Large intestine (tissue), 3 donors: ENCODE results near the gene DCUN1D2. TPM values are rescaled to one million over a fixed set of nuclear protein-coding genes. Genes with fewer than 3 reads are reported as not detected.
A peak's percentile ranks its signal among the peaks of the same experiment; 100 is the strongest.
"Not testable (repeated sequence)": the region's sequence is repeated elsewhere in the genome, so short reads cannot be mapped to it uniquely, and the experiment has no call there.

Experiments used
- DNase-seq, 2 donors: peaks; one replicate each; pipeline versions ENCODE4 v3.0.0 to v3.0.0-alpha.2; 2013
- H3K27ac ChIP-seq: one replicate; pipeline ENCODE4 v1.5.1; 2013; ENCODE audit warnings: low read length
- H3K27me3 ChIP-seq: 2 replicates; pipeline ENCODE4 v1.6.1; 2013; ENCODE audit warnings: low read length; ENCODE audit not compliant: control insufficient read depth, insufficient read depth
- H3K36me3 ChIP-seq: 2 replicates; pipeline ENCODE4 v1.6.1; 2013; ENCODE audit warnings: low read length; ENCODE audit not compliant: control insufficient read depth, insufficient read depth
- H3K4me1 ChIP-seq: one replicate; pipeline ENCODE4 v1.6.1; 2013; ENCODE audit warnings: low read length; ENCODE audit not compliant: control insufficient read depth, insufficient read depth
- H3K4me3 ChIP-seq: one replicate; pipeline ENCODE4 v1.5.1; 2013; ENCODE audit warnings: low read length
- H3K9me3 ChIP-seq: one replicate; pipeline ENCODE4 v1.6.1; 2013; ENCODE audit warnings: mild to moderate bottlenecking, low read depth, low read length, moderate library complexity; ENCODE audit not compliant: control insufficient read depth
- WGBS: methylation state at CpG from one replicate; pipeline ENCODE4 v1.1.5; 2013; ENCODE audit warnings: low lambda C conversion rate; ENCODE audit not compliant: insufficient coverage; 5-methylcytosine and 5-hydroxymethylcytosine counted together
- polyA plus RNA-seq: library from polyadenylated mRNA; unstranded; fragments of 120-200 nt; gene quantifications from one replicate; pipeline ENCODE4 v1.2.1, GENCODE V29; 2013

DCUN1D2 gene
- polyA plus RNA-seq, 1 donor: 17.8 TPM

- Histone ChIP-seq H3K27me3 (no peaks in the 10 kb centered on the region), H3K36me3 (peaks cover 42% of the 10 kb centered on the region), H3K9me3 (no peaks in the 10 kb centered on the region), H3K4me3 (no peak overlapping the region), H3K4me1 (no peaks in the 10 kb centered on the region), H3K27ac (no peak overlapping the region)
- no peak for DNase-seq
- WGBS: no CpG with 5 or more reads among the region's 12 CpGs
Observed at GRCh38 chr13:113475911-113476310, 14.6 kb downstream of the DCUN1D2 start.

- no CpG with 5 or more reads among the region's 11 CpGs for WGBS
- no peak overlapping the region for H3K4me3 ChIP-seq
- H3K27me3 ChIP-seq: no peaks in the 10 kb centered on the region
- H3K4me1 ChIP-seq: no peaks in the 10 kb centered on the region
- no peaks in the 10 kb centered on the region for H3K9me3 ChIP-seq
- H3K27ac ChIP-seq: no peak overlapping the region
- DNase-seq: no peak
- peaks cover 39% of the 10 kb centered on the region for H3K36me3 ChIP-seq
Observed at GRCh38 chr13:113475280-113475679, 15.2 kb downstream of the DCUN1D2 start.

- Histone ChIP-seq H3K4me1 (no peaks in the 10 kb centered on the region), H3K4me3 (no peak overlapping the region), H3K27ac (no peak overlapping the region), H3K9me3 (no peaks in the 10 kb centered on the region), H3K27me3 (no peaks in the 10 kb centered on the region), H3K36me3 (peaks cover 37% of the 10 kb centered on the region)
- DNase-seq: no peak
- no CpG with 5 or more reads among the region's 10 CpGs for WGBS
Observed at GRCh38 chr13:113474179-113474578, 16.3 kb downstream of the DCUN1D2 start.

- H3K4me3 ChIP-seq: no peak overlapping the region
- H3K27ac ChIP-seq: no peak overlapping the region
- 92% methylated on average over 2 of the region's 28 CpGs for WGBS
- no peak for DNase-seq
- H3K4me1 ChIP-seq: no peaks in the 10 kb centered on the region
- no peaks in the 10 kb centered on the region for H3K9me3 ChIP-seq
- H3K27me3 ChIP-seq: no peaks in the 10 kb centered on the region
- H3K36me3 ChIP-seq: peaks cover 37% of the 10 kb centered on the region
Observed at GRCh38 chr13:113472355-113473025, 18.0 kb downstream of the DCUN1D2 start.

GRCh38 chr13:113471844-113472243 lies 18.7 kb downstream of the DCUN1D2 start:
- Histone ChIP-seq H3K27ac (no peak overlapping the region), H3K4me1 (no peaks in the 10 kb centered on the region), H3K9me3 (no peaks in the 10 kb centered on the region), H3K4me3 (no peak overlapping the region), H3K36me3 (peaks cover 41% of the 10 kb centered on the region), H3K27me3 (no peaks in the 10 kb centered on the region)
- DNase-seq: no peak
- 73% methylated on average over 3 of the region's 11 CpGs for WGBS

GRCh38 chr13:113470635-113471163 lies 19.8 kb downstream of the DCUN1D2 start:
- H3K4me3 ChIP-seq, H3K27ac ChIP-seq, H3K27me3 ChIP-seq, H3K9me3 ChIP-seq, H3K4me1 ChIP-seq, DNase-seq: not testable (repeated sequence)
- peaks cover 33% of the 10 kb centered on the region for H3K36me3 ChIP-seq
- WGBS: no CpG with 5 or more reads among the region's 4 CpGs

- 100% methylated on average over 3 of the region's 10 CpGs for WGBS
- no peak overlapping the region for H3K4me3 ChIP-seq
Observed at GRCh38 chr13:113470073-113470472, 20.4 kb downstream of the DCUN1D2 start.

GRCh38 chr13:113469582-113469981 lies 20.9 kb downstream of the DCUN1D2 start:
- WGBS: no CpG with 5 or more reads among the region's 7 CpGs

More at GRCh38 chr13:113470073-113470472, 20.4 kb downstream of the DCUN1D2 start:
- no peak overlapping the region for H3K27ac ChIP-seq
- no peak for DNase-seq
- H3K36me3 ChIP-seq: peaks cover 27% of the 10 kb centered on the region
- H3K9me3 ChIP-seq: no peaks in the 10 kb centered on the region
- H3K4me1 ChIP-seq: no peaks in the 10 kb centered on the region
- H3K27me3 ChIP-seq: no peaks in the 10 kb centered on the region

GRCh38 chr13:113468472-113469201 lies 21.9 kb downstream of the DCUN1D2 start:
- H3K36me3 ChIP-seq: peaks cover 23% of the 10 kb centered on the region
- no peaks in the 10 kb centered on the region for H3K4me1 ChIP-seq
- DNase-seq: peak; percentile 21 to 35
- H3K27me3 ChIP-seq: no peaks in the 10 kb centered on the region
- H3K4me3 ChIP-seq: no peak overlapping the region
- H3K27ac ChIP-seq: no peak overlapping the region
- WGBS: 55% methylated on average over 3 of the region's 22 CpGs
- H3K9me3 ChIP-seq: no peaks in the 10 kb centered on the region

More at GRCh38 chr13:113469582-113469981, 20.9 kb downstream of the DCUN1D2 start:
- H3K4me3 ChIP-seq: no peak overlapping the region
- H3K36me3 ChIP-seq: peaks cover 26% of the 10 kb centered on the region
- H3K27me3 ChIP-seq: no peaks in the 10 kb centered on the region
- H3K4me1 ChIP-seq: no peaks in the 10 kb centered on the region
- H3K27ac ChIP-seq: no peak overlapping the region
- no peak for DNase-seq
- H3K9me3 ChIP-seq: no peaks in the 10 kb centered on the region

- no peaks in the 10 kb centered on the region for H3K4me1 ChIP-seq
- no peak for DNase-seq
- H3K9me3 ChIP-seq: no peaks in the 10 kb centered on the region
- no peaks in the 10 kb centered on the region for H3K27me3 ChIP-seq
- no peak overlapping the region for H3K4me3 ChIP-seq
- no peak overlapping the region for H3K27ac ChIP-seq
- WGBS: 94% methylated on average over 3 of the region's 7 CpGs
- H3K36me3 ChIP-seq: peaks cover 18% of the 10 kb centered on the region
Observed at GRCh38 chr13:113468029-113468428, 22.5 kb downstream of the DCUN1D2 start.
